Measurements from ENCODE around the gene SLC2A1. TPM values are rescaled to one million over a fixed set of nuclear protein-coding genes. Genes with fewer than 3 reads are reported as not detected.

Gene SLC2A1
- total RNA-seq, 1 experiment from 2014 or later = 83.8 TPM

GRCh38 chr1:42983253-42983652, 24.6 kb upstream of the SLC2A1 start:
- DNase-seq = no peak
- Histone ChIP-seq H3K4me1 (ENCODE audit: low read length) (peaks cover 9% of the 10 kb centered on the region), H3K9ac (ENCODE audit: low read length) (no peak overlapping the region), H3K79me2 (ENCODE audit: low read length) (no peaks in the 10 kb centered on the region), H2AFZ (ENCODE audit: low read length) (no peak overlapping the region), H3K4me3 (ENCODE audit: low read length) (no peak overlapping the region), H4K20me1 (ENCODE audit: insufficient read depth, low read depth, low read length) (no peaks in the 10 kb centered on the region), H3K27me3 (ENCODE audit: low read length) (no peaks in the 10 kb centered on the region), H3K36me3 (ENCODE audit: insufficient read depth, low read length) (no peaks in the 10 kb centered on the region), H3K9me2 (replicated peaks; ENCODE audit: insufficient read depth, low read length) (no peaks in the 10 kb centered on the region), H3K27ac (ENCODE audit: low read length) (no peak overlapping the region), H3K9me3 (ENCODE audit: low read length) (no peaks in the 10 kb centered on the region), H3K4me2 (ENCODE audit: low read depth, low read length, poor library complexity, severe bottlenecking) (no peak overlapping the region)

DNA sequence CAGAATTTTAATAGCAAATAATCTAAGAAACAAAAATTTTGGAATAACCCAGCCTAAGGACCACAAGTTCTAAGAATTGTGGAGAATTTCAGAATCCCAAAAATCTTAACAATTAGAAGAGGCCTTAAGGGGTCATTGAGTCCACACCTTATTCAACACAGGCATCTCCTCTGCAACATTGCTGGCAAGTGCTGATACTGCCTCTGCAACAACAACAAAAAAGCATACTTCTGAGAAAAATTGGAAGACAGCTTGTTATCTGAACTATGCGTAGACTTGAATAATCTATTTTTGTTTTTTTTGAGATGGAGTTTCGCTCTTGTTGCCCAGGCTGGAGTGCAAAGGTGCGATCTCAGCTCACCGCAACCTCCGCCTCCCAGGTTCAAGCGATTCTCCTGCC, 24.0 kb upstream of the SLC2A1 start:
- Histone ChIP-seq H3K4me3 (ENCODE audit: low read length) (no peak overlapping the region), H2AFZ (ENCODE audit: low read length) (no peak overlapping the region), H3K4me2 (ENCODE audit: low read depth, low read length, poor library complexity, severe bottlenecking) (no peak overlapping the region), H3K27me3 (ENCODE audit: low read length) (no peaks in the 10 kb centered on the region), H3K79me2 (ENCODE audit: low read length) (no peaks in the 10 kb centered on the region), H3K9me2 (replicated peaks; ENCODE audit: insufficient read depth, low read length) (no peaks in the 10 kb centered on the region), H4K20me1 (ENCODE audit: insufficient read depth, low read depth, low read length) (no peaks in the 10 kb centered on the region), H3K4me1 (ENCODE audit: low read length) (peaks cover 9% of the 10 kb centered on the region), H3K9ac (ENCODE audit: low read length) (no peak overlapping the region), H3K9me3 (ENCODE audit: low read length) (no peaks in the 10 kb centered on the region), H3K36me3 (ENCODE audit: insufficient read depth, low read length) (no peaks in the 10 kb centered on the region), H3K27ac (ENCODE audit: low read length) (no peak overlapping the region)
- no peak for DNase-seq

DNA sequence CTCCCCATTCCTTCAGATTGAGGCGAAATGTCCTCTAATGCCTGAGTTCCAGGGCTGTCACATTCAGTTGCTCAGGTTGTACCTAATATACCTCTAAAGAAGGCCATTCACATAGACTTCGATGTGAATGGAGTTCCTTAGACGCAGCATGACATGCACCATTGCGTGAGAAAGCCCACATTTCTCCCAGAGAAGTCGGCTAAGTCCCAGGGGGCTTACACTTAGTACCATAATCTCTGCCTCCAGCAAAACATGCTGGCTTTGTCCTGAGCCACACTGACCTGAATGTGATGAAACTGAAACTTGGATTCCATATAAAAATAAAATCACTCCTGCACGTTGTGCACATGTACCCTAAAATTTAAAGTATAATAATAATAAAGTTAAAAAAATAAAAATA, 23.2 kb upstream of the SLC2A1 start:
- Histone ChIP-seq H4K20me1 (ENCODE audit: insufficient read depth, low read depth, low read length) (no peaks in the 10 kb centered on the region), H3K36me3 (ENCODE audit: insufficient read depth, low read length) (no peaks in the 10 kb centered on the region), H3K79me2 (ENCODE audit: low read length) (no peaks in the 10 kb centered on the region), H3K9ac (ENCODE audit: low read length) (no peak overlapping the region), H3K27ac (ENCODE audit: low read length) (no peak overlapping the region), H3K4me1 (ENCODE audit: low read length) (peaks cover 9% of the 10 kb centered on the region), H3K9me3 (ENCODE audit: low read length) (no peaks in the 10 kb centered on the region), H3K9me2 (replicated peaks; ENCODE audit: insufficient read depth, low read length) (no peaks in the 10 kb centered on the region), H2AFZ (ENCODE audit: low read length) (no peak overlapping the region), H3K27me3 (ENCODE audit: low read length) (no peaks in the 10 kb centered on the region), H3K4me2 (ENCODE audit: low read depth, low read length, poor library complexity, severe bottlenecking) (no peak overlapping the region), H3K4me3 (ENCODE audit: low read length) (no peak overlapping the region)
- DNase-seq = no peak

GRCh38 chr1:42981255-42981805, 22.7 kb upstream of the SLC2A1 start:
- Histone ChIP-seq H3K4me1 (ENCODE audit: low read length) (peaks cover 9% of the 10 kb centered on the region), H3K36me3 (ENCODE audit: insufficient read depth, low read length) (no peaks in the 10 kb centered on the region), H3K4me2 (ENCODE audit: low read depth, low read length, poor library complexity, severe bottlenecking) (no peak overlapping the region), H3K79me2 (ENCODE audit: low read length) (no peaks in the 10 kb centered on the region), H2AFZ (ENCODE audit: low read length) (no peak overlapping the region), H3K9ac (ENCODE audit: low read length) (no peak overlapping the region), H3K4me3 (ENCODE audit: low read length) (no peak overlapping the region), H3K9me2 (replicated peaks; ENCODE audit: insufficient read depth, low read length) (no peaks in the 10 kb centered on the region), H4K20me1 (ENCODE audit: insufficient read depth, low read depth, low read length) (no peaks in the 10 kb centered on the region), H3K9me3 (ENCODE audit: low read length) (no peaks in the 10 kb centered on the region), H3K27ac (ENCODE audit: low read length) (no peak overlapping the region), H3K27me3 (ENCODE audit: low read length) (no peaks in the 10 kb centered on the region)
- DNase-seq = peak; percentile 44

DNA sequence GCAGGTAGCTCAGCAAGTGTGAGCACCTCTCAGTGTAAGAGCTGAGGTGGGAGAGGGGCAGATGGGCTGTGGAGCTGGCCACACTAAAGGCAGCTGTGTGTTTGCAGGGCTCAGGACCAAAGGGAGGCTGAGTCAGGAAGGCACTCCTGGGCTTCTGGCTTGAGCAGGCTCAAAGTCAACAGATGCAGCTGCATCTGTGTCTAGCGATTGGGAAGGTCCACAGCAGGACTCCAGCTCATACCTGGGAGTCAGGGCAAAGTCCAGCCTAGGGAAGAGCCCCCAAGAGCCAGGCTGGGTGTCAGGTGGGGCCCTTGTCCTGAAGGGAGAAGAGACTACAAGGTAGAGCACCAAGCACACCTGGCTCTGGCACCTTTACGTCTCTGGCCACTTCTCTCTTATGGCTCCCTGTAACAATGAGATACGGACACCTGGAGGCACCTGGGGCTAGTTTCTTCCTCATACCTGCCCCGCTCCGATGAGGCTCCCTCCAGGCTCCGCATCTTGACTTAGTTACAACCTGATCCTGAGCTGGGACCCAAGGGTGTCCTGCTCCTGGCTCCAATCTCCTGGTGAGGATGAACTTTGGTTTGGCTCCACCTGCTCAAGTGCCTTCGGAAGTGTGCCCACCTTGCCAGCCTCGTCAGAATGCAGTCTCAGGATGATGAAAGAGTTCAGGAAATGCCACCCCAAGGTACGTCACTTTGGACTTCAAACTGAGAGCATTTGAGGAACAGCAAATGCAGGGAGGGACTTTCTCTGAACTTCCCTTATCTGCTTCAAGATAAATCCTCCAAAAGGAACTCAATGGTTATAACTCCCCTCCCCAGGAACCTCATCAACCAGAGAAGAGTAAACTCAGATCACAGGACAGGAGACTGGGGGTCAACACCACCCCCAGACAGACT, 21.5 kb upstream of the SLC2A1 start:
- no peaks in the 10 kb centered on the region for H3K36me3 ChIP-seq (ENCODE audit: insufficient read depth, low read length)
- H3K4me3 ChIP-seq (ENCODE audit: low read length) = no peak overlapping the region
- no peaks in the 10 kb centered on the region for H3K27me3 ChIP-seq (ENCODE audit: low read length)
- H3K4me2 ChIP-seq (ENCODE audit: low read depth, low read length, poor library complexity, severe bottlenecking) = no peak overlapping the region
- H2AFZ ChIP-seq (ENCODE audit: low read length) = no peak overlapping the region
- H3K9ac ChIP-seq (ENCODE audit: low read length) = no peak overlapping the region
- DNase-seq = no peak
- H3K9me2 ChIP-seq (replicated peaks; ENCODE audit: insufficient read depth, low read length) = no peaks in the 10 kb centered on the region
- no peaks in the 10 kb centered on the region for H3K79me2 ChIP-seq (ENCODE audit: low read length)
- no peaks in the 10 kb centered on the region for H4K20me1 ChIP-seq (ENCODE audit: insufficient read depth, low read depth, low read length)
- H3K9me3 ChIP-seq (ENCODE audit: low read length) = no peaks in the 10 kb centered on the region
- no peak overlapping the region for H3K27ac ChIP-seq (ENCODE audit: low read length)
- peaks cover 9% of the 10 kb centered on the region for H3K4me1 ChIP-seq (ENCODE audit: low read length)

GRCh38 chr1:42979036-42979430, 20.4 kb upstream of the SLC2A1 start:
- H3K4me2 ChIP-seq (ENCODE audit: low read depth, low read length, poor library complexity, severe bottlenecking) = no peak overlapping the region
- no peak overlapping the region for H3K27ac ChIP-seq (ENCODE audit: low read length)
- H3K36me3 ChIP-seq (ENCODE audit: insufficient read depth, low read length) = no peaks in the 10 kb centered on the region
- no peaks in the 10 kb centered on the region for H3K9me3 ChIP-seq (ENCODE audit: low read length)
- H2AFZ ChIP-seq (ENCODE audit: low read length) = no peak overlapping the region
- H3K4me3 ChIP-seq (ENCODE audit: low read length) = no peak overlapping the region
- no peaks in the 10 kb centered on the region for H3K9me2 ChIP-seq (replicated peaks; ENCODE audit: insufficient read depth, low read length)
- peak; percentile 30 for DNase-seq
- H4K20me1 ChIP-seq (ENCODE audit: insufficient read depth, low read depth, low read length) = no peaks in the 10 kb centered on the region
- no peak overlapping the region for H3K9ac ChIP-seq (ENCODE audit: low read length)
- no peaks in the 10 kb centered on the region for H3K27me3 ChIP-seq (ENCODE audit: low read length)
- peaks cover 9% of the 10 kb centered on the region for H3K4me1 ChIP-seq (ENCODE audit: low read length)
- no peaks in the 10 kb centered on the region for H3K79me2 ChIP-seq (ENCODE audit: low read length)

DNA sequence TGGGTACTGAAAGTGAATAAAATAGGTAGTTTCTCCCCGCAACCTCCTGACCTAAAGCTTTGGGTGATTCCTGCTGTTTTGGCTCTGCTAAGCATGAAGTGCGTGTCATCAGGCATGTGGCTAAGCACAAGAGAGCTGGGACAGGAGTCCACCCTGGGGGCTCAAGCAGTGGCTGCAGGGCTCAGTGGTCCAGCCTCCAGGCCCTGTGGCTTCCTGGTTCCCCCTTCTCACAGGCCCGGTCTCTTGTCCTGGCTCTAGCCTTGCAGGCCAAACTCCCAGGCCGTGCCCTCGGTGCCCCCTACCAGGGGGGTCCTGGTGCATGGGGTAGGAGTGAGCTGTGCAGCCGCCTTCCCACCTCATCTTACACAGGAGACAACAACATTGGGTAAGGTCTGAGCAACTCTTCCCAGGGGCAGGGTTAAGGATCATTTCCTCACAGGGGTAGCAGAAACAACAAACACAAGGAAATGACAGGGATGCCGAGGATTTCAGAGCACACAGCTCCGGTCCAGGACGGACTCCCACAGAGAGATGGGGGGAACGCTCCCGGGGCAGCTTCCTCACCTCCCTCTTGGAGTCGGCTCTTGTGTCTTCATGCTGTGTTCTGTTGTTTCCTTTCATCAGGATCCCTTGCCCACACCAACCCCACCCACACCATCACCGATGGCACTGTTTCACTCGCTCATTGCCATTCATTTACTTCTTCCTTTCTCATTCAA, 19.8 kb upstream of the SLC2A1 start:
- Histone ChIP-seq H2AFZ (ENCODE audit: low read length) (no peak overlapping the region), H3K4me3 (ENCODE audit: low read length) (no peak overlapping the region), H3K9me2 (replicated peaks; ENCODE audit: insufficient read depth, low read length) (no peaks in the 10 kb centered on the region), H3K4me1 (ENCODE audit: low read length) (peaks cover 9% of the 10 kb centered on the region), H3K27ac (ENCODE audit: low read length) (no peak overlapping the region), H3K79me2 (ENCODE audit: low read length) (no peaks in the 10 kb centered on the region), H3K9ac (ENCODE audit: low read length) (no peak overlapping the region), H3K36me3 (ENCODE audit: insufficient read depth, low read length) (no peaks in the 10 kb centered on the region), H4K20me1 (ENCODE audit: insufficient read depth, low read depth, low read length) (no peaks in the 10 kb centered on the region), H3K27me3 (ENCODE audit: low read length) (no peaks in the 10 kb centered on the region), H3K4me2 (ENCODE audit: low read depth, low read length, poor library complexity, severe bottlenecking) (no peak overlapping the region), H3K9me3 (ENCODE audit: low read length) (no peaks in the 10 kb centered on the region)
- DNase-seq = peak; percentile 14

- H2AFZ ChIP-seq (ENCODE audit: low read length) = no peak overlapping the region
- H3K4me3 ChIP-seq (ENCODE audit: low read length) = no peak overlapping the region
- H3K79me2 ChIP-seq (ENCODE audit: low read length) = no peaks in the 10 kb centered on the region
- no peaks in the 10 kb centered on the region for H3K9me3 ChIP-seq (ENCODE audit: low read length)
- no peak overlapping the region for H3K9ac ChIP-seq (ENCODE audit: low read length)
- H4K20me1 ChIP-seq (ENCODE audit: insufficient read depth, low read depth, low read length) = no peaks in the 10 kb centered on the region
- peaks cover 9% of the 10 kb centered on the region for H3K4me1 ChIP-seq (ENCODE audit: low read length)
- no peak for DNase-seq
- no peak overlapping the region for H3K27ac ChIP-seq (ENCODE audit: low read length)
- H3K36me3 ChIP-seq (ENCODE audit: insufficient read depth, low read length) = no peaks in the 10 kb centered on the region
- H3K4me2 ChIP-seq (ENCODE audit: low read depth, low read length, poor library complexity, severe bottlenecking) = no peak overlapping the region
- no peaks in the 10 kb centered on the region for H3K27me3 ChIP-seq (ENCODE audit: low read length)
- H3K9me2 ChIP-seq (replicated peaks; ENCODE audit: insufficient read depth, low read length) = no peaks in the 10 kb centered on the region
These were observed 19.0 kb upstream of the SLC2A1 start for GRCh38 chr1:42977653-42978052.
